BE2C (cell line): ENCODE results near the gene TTR.

Source experiments
- DNase-seq: peaks from one replicate; pipeline ENCODE4 v3.0.0-alpha.2; 2020
- H3K27me3 ChIP-seq: fragments of 250-450 bp; sonication (Bioruptor Pico); 2 replicates; pipeline ENCODE4 v1.5.1; 2020; ENCODE audit warnings: mild to moderate bottlenecking
- H3K36me3 ChIP-seq: fragments of 250-450 bp; sonication (Bioruptor Pico); 2 replicates; pipeline ENCODE4 v1.5.1; 2020; ENCODE audit warnings: mild to moderate bottlenecking
- H3K4me1 ChIP-seq: fragments of 250-450 bp; sonication (Bioruptor Pico); 2 replicates; pipeline ENCODE4 v1.5.1; 2020
- H3K4me3 ChIP-seq: 2 replicates; pipeline ENCODE4 v1.5.1; 2011; ENCODE audit warnings: low read depth, low read length
- H3K9me3 ChIP-seq: fragments of 250-450 bp; sonication (Bioruptor Pico); 2 replicates; pipeline ENCODE4 v1.5.1; 2020
- TF ChIP-seq, protein P1 (sequence below): IDR thresholded peaks from 2 replicates; pipeline ENCODE4 v1.5.1; 2012; ENCODE audit warnings: mild to moderate bottlenecking, low read depth, low read length

TTR gene

DNA sequence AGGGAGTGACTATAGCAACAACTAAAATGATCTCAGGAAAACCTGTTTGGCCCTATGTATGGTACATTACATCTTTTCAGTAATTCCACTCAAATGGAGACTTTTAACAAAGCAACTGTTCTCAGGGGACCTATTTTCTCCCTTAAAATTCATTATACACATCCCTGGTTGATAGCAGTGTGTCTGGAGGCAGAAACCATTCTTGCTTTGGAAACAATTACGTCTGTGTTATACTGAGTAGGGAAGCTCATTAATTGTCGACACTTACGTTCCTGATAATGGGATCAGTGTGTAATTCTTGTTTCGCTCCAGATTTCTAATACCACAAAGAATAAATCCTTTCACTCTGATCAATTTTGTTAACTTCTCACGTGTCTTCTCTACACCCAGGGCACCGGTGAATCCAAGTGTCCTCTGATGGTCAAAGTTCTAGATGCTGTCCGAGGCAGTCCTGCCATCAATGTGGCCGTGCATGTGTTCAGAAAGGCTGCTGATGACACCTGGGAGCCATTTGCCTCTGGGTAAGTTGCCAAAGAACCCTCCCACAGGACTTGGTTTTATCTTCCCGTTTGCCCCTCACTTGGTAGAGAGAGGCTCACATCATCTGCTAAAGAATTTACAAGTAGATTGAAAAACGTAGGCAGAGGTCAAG is 955 bp downstream of the TTR start:
- DNase-seq = no peak
- Histone ChIP-seq H3K4me3 (no peak overlapping the region), H3K27me3 (no peaks in the 10 kb centered on the region), H3K4me1 (no peaks in the 10 kb centered on the region), H3K36me3 (no peaks in the 10 kb centered on the region), H3K9me3 (no peaks in the 10 kb centered on the region)
- TF ChIP-seq, protein P1, sequence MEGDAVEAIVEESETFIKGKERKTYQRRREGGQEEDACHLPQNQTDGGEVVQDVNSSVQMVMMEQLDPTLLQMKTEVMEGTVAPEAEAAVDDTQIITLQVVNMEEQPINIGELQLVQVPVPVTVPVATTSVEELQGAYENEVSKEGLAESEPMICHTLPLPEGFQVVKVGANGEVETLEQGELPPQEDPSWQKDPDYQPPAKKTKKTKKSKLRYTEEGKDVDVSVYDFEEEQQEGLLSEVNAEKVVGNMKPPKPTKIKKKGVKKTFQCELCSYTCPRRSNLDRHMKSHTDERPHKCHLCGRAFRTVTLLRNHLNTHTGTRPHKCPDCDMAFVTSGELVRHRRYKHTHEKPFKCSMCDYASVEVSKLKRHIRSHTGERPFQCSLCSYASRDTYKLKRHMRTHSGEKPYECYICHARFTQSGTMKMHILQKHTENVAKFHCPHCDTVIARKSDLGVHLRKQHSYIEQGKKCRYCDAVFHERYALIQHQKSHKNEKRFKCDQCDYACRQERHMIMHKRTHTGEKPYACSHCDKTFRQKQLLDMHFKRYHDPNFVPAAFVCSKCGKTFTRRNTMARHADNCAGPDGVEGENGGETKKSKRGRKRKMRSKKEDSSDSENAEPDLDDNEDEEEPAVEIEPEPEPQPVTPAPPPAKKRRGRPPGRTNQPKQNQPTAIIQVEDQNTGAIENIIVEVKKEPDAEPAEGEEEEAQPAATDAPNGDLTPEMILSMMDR = no peak

DNA sequence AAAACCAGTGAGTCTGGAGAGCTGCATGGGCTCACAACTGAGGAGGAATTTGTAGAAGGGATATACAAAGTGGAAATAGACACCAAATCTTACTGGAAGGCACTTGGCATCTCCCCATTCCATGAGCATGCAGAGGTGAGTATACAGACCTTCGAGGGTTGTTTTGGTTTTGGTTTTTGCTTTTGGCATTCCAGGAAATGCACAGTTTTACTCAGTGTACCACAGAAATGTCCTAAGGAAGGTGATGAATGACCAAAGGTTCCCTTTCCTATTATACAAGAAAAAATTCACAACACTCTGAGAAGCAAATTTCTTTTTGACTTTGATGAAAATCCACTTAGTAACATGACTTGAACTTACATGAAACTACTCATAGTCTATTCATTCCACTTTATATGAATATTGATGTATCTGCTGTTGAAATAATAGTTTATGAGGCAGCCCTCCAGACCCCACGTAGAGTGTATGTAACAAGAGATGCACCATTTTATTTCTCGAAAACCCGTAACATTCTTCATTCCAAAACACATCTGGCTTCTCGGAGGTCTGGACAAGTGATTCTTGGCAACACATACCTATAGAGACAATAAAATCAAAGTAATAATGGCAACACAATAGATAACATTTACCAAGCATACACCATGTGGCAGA is 3.6 kb downstream of the TTR start:
- H3K4me3 ChIP-seq = no peak overlapping the region
- no peaks in the 10 kb centered on the region for H3K36me3 ChIP-seq
- TF ChIP-seq, protein P1 = no peak
- H3K4me1 ChIP-seq = no peaks in the 10 kb centered on the region
- H3K9me3 ChIP-seq = no peaks in the 10 kb centered on the region
- H3K27me3 ChIP-seq = no peaks in the 10 kb centered on the region
- DNase-seq = no peak

DNA sequence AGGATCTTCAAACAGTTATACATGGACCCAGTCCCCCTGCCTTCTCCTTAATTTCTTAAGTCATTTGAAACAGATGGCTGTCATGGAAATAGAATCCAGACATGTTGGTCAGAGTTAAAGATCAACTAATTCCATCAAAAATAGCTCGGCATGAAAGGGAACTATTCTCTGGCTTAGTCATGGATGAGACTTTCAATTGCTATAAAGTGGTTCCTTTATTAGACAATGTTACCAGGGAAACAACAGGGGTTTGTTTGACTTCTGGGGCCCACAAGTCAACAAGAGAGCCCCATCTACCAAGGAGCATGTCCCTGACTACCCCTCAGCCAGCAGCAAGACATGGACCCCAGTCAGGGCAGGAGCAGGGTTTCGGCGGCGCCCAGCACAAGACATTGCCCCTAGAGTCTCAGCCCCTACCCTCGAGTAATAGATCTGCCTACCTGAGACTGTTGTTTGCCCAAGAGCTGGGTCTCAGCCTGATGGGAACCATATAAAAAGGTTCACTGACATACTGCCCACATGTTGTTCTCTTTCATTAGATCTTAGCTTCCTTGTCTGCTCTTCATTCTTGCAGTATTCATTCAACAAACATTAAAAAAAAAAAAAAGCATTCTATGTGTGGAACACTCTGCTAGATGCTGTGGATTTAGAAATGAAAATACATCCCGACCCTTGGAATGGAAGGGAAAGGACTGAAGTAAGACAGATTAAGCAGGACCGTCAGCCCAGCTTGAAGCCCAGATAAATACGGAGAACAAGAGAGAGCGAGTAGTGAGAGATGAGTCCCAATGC is 4.6 kb downstream of the TTR start:
- Histone ChIP-seq H3K9me3 (no peaks in the 10 kb centered on the region), H3K4me1 (no peaks in the 10 kb centered on the region), H3K36me3 (no peaks in the 10 kb centered on the region), H3K27me3 (no peaks in the 10 kb centered on the region), H3K4me3 (no peak overlapping the region)
- no peak for DNase-seq
- TF ChIP-seq, protein P1 = no peak

DNA sequence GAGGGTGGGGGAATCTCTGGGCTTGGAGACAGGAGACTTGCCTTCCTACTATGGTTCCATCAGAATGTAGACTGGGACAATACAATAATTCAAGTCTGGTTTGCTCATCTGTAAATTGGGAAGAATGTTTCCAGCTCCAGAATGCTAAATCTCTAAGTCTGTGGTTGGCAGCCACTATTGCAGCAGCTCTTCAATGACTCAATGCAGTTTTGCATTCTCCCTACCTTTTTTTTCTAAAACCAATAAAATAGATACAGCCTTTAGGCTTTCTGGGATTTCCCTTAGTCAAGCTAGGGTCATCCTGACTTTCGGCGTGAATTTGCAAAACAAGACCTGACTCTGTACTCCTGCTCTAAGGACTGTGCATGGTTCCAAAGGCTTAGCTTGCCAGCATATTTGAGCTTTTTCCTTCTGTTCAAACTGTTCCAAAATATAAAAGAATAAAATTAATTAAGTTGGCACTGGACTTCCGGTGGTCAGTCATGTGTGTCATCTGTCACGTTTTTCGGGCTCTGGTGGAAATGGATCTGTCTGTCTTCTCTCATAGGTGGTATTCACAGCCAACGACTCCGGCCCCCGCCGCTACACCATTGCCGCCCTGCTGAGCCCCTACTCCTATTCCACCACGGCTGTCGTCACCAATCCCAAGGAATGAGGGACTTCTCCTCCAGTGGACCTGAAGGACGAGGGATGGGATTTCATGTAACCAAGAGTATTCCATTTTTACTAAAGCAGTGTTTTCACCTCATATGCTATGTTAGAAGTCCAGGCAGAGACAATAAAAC is 6.5 kb downstream of the TTR start:
- TF ChIP-seq, protein P1 = no peak
- Histone ChIP-seq H3K36me3 (no peaks in the 10 kb centered on the region), H3K4me1 (no peaks in the 10 kb centered on the region), H3K9me3 (no peaks in the 10 kb centered on the region), H3K4me3 (no peak overlapping the region), H3K27me3 (no peaks in the 10 kb centered on the region)
- no peak for DNase-seq

DNA sequence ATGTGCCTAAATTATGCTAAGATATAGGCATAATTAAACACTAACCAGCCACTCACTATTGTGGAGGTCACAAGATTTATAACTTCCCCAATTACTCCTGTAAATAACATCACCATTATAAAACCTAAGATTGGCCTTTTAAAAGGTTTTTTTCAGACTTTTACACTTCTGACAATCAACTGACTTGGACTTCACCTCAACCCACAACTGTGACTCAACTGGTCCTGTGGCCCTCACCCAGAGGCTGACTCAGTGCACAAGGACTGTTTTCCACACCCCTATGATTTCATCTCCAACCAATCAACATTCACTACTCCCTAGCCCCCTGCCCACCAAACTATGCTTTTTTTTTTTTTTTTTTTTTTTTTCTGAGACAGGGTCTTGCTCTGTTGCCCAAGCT is 11.6 kb downstream of the TTR start:
- TF ChIP-seq, protein P1 = no peak
- Histone ChIP-seq H3K36me3 (no peaks in the 10 kb centered on the region), H3K4me1 (no peaks in the 10 kb centered on the region), H3K9me3 (no peaks in the 10 kb centered on the region), H3K4me3 (no peak overlapping the region), H3K27me3 (no peaks in the 10 kb centered on the region)
- no peak for DNase-seq
